GM23248 (cell line): ENCODE data around the gene RGS19. TPM values are rescaled to one million over a fixed set of nuclear protein-coding genes. Genes with fewer than 3 reads are reported as not detected.
A peak's percentile ranks its signal among the peaks of the same experiment; 100 is the strongest.

Experiments
- DNase-seq: peaks from one replicate; pipeline ENCODE4 v3.0.0-alpha.2; 2015
- H2AFZ ChIP-seq: fragments of 200-600 bp; sonication (generic); 2 replicates; pipeline ENCODE4 v1.6.1; 2016; ENCODE audit warnings: antibody characterized with exemption
- H3F3A ChIP-seq: fragments of 200-600 bp; sonication (generic); 2 replicates; pipeline ENCODE4 v1.6.1; 2016; ENCODE audit warnings: mild to moderate bottlenecking, antibody characterized with exemption, mixed run types; ENCODE audit not compliant: insufficient read depth
- H3K27ac ChIP-seq: fragments of 200-600 bp; sonication (generic); 2 replicates; pipeline ENCODE4 v1.5.1; 2016; ENCODE audit warnings: mild to moderate bottlenecking
- H3K27me3 ChIP-seq: fragments of 200-600 bp; sonication (generic); replicated peaks from 2 replicates; pipeline ENCODE4 v1.6.1; 2016; ENCODE audit warnings: mild to moderate bottlenecking; ENCODE audit not compliant: insufficient read depth
- H3K36me3 ChIP-seq: fragments of 200-600 bp; sonication (generic); 2 replicates; pipeline ENCODE4 v1.6.1; 2016; ENCODE audit warnings: low read depth, mild to moderate bottlenecking
- H3K4me1 ChIP-seq: fragments of 200-600 bp; sonication (generic); 2 replicates; pipeline ENCODE4 v1.6.1; 2016; ENCODE audit warnings: mild to moderate bottlenecking; ENCODE audit not compliant: insufficient read depth
- H3K4me2 ChIP-seq: fragments of 200-600 bp; sonication (generic); one replicate; pipeline ENCODE4 v1.6.1; 2016; ENCODE audit warnings: mild to moderate bottlenecking; ENCODE audit not compliant: unreplicated experiment
- H3K4me3 ChIP-seq: fragments of 200-600 bp; sonication (generic); 2 replicates; pipeline ENCODE4 v1.5.1; 2016; ENCODE audit warnings: mild to moderate bottlenecking
- H3K79me2 ChIP-seq: fragments of 200-600 bp; sonication (generic); 2 replicates; pipeline ENCODE4 v1.6.1; 2016; ENCODE audit warnings: mild to moderate bottlenecking; ENCODE audit not compliant: insufficient read depth
- H3K9ac ChIP-seq: fragments of 200-600 bp; sonication (generic); 2 replicates; pipeline ENCODE4 v1.6.1; 2016; ENCODE audit warnings: mild to moderate bottlenecking
- H3K9me2 ChIP-seq: fragments of 200-600 bp; sonication (generic); 2 replicates; pipeline ENCODE4 v1.6.1; 2016; ENCODE audit warnings: mixed run types, mild to moderate bottlenecking, moderate library complexity; ENCODE audit not compliant: insufficient read depth
- H3K9me3 ChIP-seq: fragments of 200-600 bp; sonication (generic); one replicate; pipeline ENCODE4 v1.6.1; 2017; ENCODE audit warnings: low read depth
- H4K20me1 ChIP-seq: fragments of 200-600 bp; sonication (generic); 2 replicates; pipeline ENCODE4 v1.6.0; 2016; ENCODE audit not compliant: insufficient read depth
- EZH2 ChIP-seq: fragments of 200-600 bp; sonication (generic); IDR thresholded peaks from 2 replicates; pipeline ENCODE4 v1.6.1; 2018; ENCODE audit warnings: antibody characterized with exemption, mild to moderate bottlenecking; ENCODE audit not compliant: insufficient read depth, poor library complexity, severe bottlenecking
- EZH2phosphoT487 ChIP-seq: fragments of 200-600 bp; sonication (generic); IDR thresholded peaks from 2 replicates; pipeline ENCODE4 v1.6.1; 2018; ENCODE audit warnings: antibody characterized with exemption, moderate library complexity, mild to moderate bottlenecking, low read depth; ENCODE audit not compliant: insufficient read depth
- WGBS, 2 experiments: methylation state at CpG; one replicate each; pipeline ENCODE4 v1.1.6; 2015 to 2017; ENCODE audit warnings: low lambda C conversion rate in 2 of 2, low coverage in 1 of 2; ENCODE audit errors: missing lambda C conversion rate in 2 of 2; 5-methylcytosine and 5-hydroxymethylcytosine counted together
- in situ Hi-C: fragments of 300-500 bp; cut with MboI; formaldehyde crosslinking; loops from 2 replicates; pipeline ENCODE4 v1.15.0; 2020
- polyA plus RNA-seq: library from polyadenylated mRNA; unstranded; fragments of >200 nt; fragmentation: Nextera tagmentation; extraction: Ambion mirVana; gene quantifications from 2 replicates; pipeline ENCODE4 v1.2.1, GENCODE V29; 2016
- total RNA-seq: library from RNA; depleted of rRNA; stranded (reverse); fragments of >200 nt; shearing (Covaris generic); gene quantifications from 2 replicates; pipeline ENCODE4 v1.2.3, GENCODE V29; 2014

Gene RGS19
- total and polyA plus RNA-seq, 2 experiments from 2014 or later: 13.2 to 18.7 TPM

DNA sequence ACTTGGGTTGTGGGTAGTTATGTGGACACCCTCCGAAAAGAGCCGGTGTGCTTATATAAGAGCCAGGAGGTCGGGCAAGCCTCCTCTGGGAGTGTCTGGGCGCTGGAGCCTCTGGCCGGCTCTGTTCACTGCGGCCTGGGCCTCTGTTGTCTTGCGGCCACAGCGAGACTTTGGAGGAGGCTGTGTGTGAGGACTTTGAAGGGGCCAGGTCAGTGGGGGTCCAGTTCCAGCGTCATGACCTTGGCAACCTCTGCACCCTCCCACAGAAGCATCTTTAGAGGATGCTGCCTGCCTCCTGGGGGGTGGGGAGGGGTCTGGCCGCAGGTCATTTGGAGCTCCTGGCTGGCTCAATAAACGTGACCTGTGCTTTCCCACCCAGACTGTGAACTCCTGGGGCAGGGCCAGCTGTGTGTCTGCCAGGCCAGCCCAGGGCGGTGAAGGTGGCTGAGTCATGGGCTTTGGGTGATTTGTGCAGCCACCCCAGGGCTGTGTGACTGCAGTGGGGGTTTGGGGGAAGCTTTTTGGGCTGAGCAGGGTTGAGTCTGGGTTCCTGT is 15.1 kb downstream of the RGS19 start:
- Histone ChIP-seq H3K9ac (peak overlapping the region; percentile 96), H3K4me2 (peak overlapping the region; percentile 89), H3K4me3 (peak overlapping the region; percentile 89), H2AFZ (peak overlapping the region; percentile 57; the same call in 1 of the 2 replicates), H3F3A (0 out of 2 replicates have a peak, but pooled peaks cover 3% of the 10 kb centered on the region), H3K9me2 (no peaks in the 10 kb centered on the region), H3K27me3 (no peaks in the 10 kb centered on the region), H3K36me3 (no peaks in the 10 kb centered on the region), H3K79me2 (0 out of 2 replicates have a peak, but pooled peaks cover 8% of the 10 kb centered on the region), H4K20me1 (no peaks in the 10 kb centered on the region), H3K9me3 (no peaks in the 10 kb centered on the region), H3K27ac (peak overlapping the region; percentile 66), H3K4me1 (peaks cover 27% of the 10 kb centered on the region)
- TF ChIP-seq EZH2 (no peak), EZH2phosphoT487 (no peak)
- in situ Hi-C loops: no loop called here
- DNase-seq: peak; percentile 89
- WGBS, 2 experiments: 16 to 18% methylated on average over 12 of the region's 12 CpGs

DNA sequence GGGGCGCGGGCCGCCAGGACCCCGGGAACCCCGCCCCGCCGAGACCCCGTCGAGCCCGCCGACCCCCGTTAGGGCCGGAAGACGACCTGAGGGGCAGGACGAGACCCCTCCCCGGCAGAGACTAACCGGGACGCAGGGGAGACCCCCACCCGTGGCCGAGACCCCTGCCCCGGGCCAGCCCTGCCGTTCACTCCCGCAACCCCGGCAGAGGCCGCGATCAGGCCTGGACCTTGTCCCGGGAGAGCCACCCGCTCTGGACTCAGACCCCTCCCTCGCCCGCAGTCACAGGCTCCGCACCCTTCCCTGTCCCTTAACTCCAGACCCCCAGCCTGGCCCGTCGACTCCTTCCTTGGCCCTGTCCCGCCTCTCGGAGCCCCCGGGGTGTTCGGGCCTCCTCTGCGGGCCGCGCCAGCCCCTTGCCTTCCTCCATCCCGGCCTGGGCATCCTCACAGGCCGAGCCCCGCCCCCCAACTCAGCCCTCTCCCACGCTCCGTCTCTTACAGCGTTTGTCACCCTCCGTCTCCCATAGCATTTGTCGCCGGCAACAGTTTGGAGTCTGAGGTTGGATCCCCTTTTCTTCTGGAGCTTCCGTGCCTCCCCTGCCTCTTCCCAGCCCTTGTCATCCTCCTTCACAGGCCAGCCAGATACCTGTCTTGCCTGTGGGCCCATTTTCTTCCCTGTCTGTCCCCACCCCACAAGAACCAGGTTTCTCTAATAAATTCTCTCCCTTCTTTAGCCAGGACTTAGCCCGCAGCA is 15.8 kb downstream of the RGS19 start:
- Histone ChIP-seq H3K27me3 (no peaks in the 10 kb centered on the region), H3K27ac (peak overlapping the region; percentile 66), H3K9me3 (no peaks in the 10 kb centered on the region), H3K4me2 (peak overlapping the region; percentile 89), H2AFZ (peak overlapping the region; percentile 57), H3K4me3 (peak overlapping the region; percentile 89), H3K36me3 (no peaks in the 10 kb centered on the region), H3K4me1 (peaks cover 27% of the 10 kb centered on the region), H3F3A (0 out of 2 replicates have a peak, but pooled peaks cover 3% of the 10 kb centered on the region), H3K9ac (peak overlapping the region; percentile 96), H4K20me1 (no peaks in the 10 kb centered on the region), H3K9me2 (no peaks in the 10 kb centered on the region), H3K79me2 (0 out of 2 replicates have a peak, but pooled peaks cover 8% of the 10 kb centered on the region)
- in situ Hi-C loops: no loop called here
- peak; percentile 72 for DNase-seq
- 0 to 1% methylated on average over 24 to 30 of the region's 51 CpGs for WGBS, 2 experiments
- TF ChIP-seq EZH2 (no peak), EZH2phosphoT487 (no peak)

GRCh38 chr20:64062596-64063388 is 16.5 kb downstream of the RGS19 start, which contains the start of gene TCEA2:
Gene TCEA2 (plus strand): TSS chr20:64063198. CDS start chr20:64063313, 115 bp downstream.
- TF ChIP-seq EZH2phosphoT487 (no peak), EZH2 (no peak)
- Histone ChIP-seq H3K4me3 (peak within 1 kb of the TSS; percentile 89), H3K36me3 (no peaks in the 10 kb centered on the region), H3K9ac (peak within 1 kb of the TSS; percentile 96), H3F3A (0 out of 2 replicates have a peak, but pooled peaks cover 3% of the 10 kb centered on the region), H3K27ac (peak within 1 kb of the TSS; percentile 79), H3K4me1 (peaks cover 27% of the 10 kb centered on the region), H3K4me2 (peak within 1 kb of the TSS; percentile 94), H2AFZ (peak within 1 kb of the TSS; percentile 91), H3K9me2 (no peaks in the 10 kb centered on the region), H3K79me2 (0 out of 2 replicates have a peak, but pooled peaks cover 8% of the 10 kb centered on the region), H3K27me3 (no peaks in the 10 kb centered on the region), H4K20me1 (no peaks in the 10 kb centered on the region), H3K9me3 (no peaks in the 10 kb centered on the region)
- peak; percentile 99 for DNase-seq
- 2 to 3% methylated on average over 56 to 76 of the region's 85 CpGs for WGBS, 2 experiments
- in situ Hi-C loops: no loop called here

GRCh38 chr20:64062276-64062595 is 17.1 kb downstream of the RGS19 start:
- in situ Hi-C loops: no loop called here
- Histone ChIP-seq H3K79me2 (0 out of 2 replicates have a peak, but pooled peaks cover 8% of the 10 kb centered on the region), H3K9me3 (no peaks in the 10 kb centered on the region), H3K9ac (peak overlapping the region; percentile 96), H4K20me1 (no peaks in the 10 kb centered on the region), H3K36me3 (no peaks in the 10 kb centered on the region), H3K9me2 (no peaks in the 10 kb centered on the region), H3F3A (0 out of 2 replicates have a peak, but pooled peaks cover 3% of the 10 kb centered on the region), H3K27ac (peak overlapping the region; percentile 79), H3K27me3 (no peaks in the 10 kb centered on the region), H2AFZ (peak overlapping the region; percentile 91), H3K4me3 (peak overlapping the region; percentile 89), H3K4me1 (peaks cover 27% of the 10 kb centered on the region), H3K4me2 (peak overlapping the region; percentile 94)
- 14 to 21% methylated on average over 5 of the region's 5 CpGs for WGBS, 2 experiments
- DNase-seq: peak; percentile 26
- TF ChIP-seq EZH2phosphoT487: no peak
- no peak for TF ChIP-seq EZH2
